ENCODE measurements around the gene PDPR.
"Not testable (repeated sequence)": the region's sequence is repeated elsewhere in the genome, so short reads cannot be mapped to it uniquely, and the experiment has no call there.

Gene PDPR

DNA sequence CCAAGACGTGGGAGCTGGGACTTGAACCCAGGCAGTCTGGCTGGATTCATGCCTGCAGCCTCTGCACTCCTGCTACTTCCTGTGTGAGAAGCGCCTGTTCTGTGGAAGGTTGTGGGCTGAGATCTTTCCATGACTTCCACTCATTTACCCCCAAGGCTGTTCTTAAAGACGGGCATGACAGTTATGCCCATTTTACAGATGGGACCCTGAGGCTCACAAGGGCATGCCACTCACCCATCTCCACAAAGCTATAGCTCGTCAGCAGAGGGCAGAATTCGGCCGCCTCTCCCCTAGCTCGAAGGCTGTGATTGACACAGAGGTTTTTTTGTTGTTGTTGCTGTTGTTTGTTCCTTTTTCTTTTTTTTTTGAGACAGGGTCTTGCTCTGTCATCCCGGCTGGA is 85.9 kb downstream of the PDPR start:
- DNase-seq (ENCODE audit: low spot score): not testable (repeated sequence)

DNA sequence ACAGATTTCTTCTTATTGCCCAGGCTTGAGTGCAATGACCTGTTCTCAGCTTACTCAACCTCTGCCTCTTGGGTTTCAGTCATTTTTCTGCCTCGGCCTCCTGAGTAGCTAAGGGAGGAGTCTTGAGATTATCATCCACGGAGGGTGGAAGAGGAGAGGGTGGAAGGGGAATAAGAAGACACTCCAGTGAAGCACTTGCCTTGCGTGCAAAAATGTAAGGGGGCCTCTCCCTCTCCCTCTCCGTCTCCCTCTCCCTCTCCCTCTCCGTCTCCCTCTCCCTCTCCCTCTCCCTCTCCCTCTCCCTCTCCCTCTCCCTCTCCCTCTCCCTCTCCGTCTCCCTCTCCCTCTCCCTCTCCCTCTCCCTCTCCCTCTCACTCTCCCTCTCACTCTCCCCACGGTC is 89.4 kb downstream of the PDPR start:
- not testable (repeated sequence) for DNase-seq (ENCODE audit: low spot score)

DNA sequence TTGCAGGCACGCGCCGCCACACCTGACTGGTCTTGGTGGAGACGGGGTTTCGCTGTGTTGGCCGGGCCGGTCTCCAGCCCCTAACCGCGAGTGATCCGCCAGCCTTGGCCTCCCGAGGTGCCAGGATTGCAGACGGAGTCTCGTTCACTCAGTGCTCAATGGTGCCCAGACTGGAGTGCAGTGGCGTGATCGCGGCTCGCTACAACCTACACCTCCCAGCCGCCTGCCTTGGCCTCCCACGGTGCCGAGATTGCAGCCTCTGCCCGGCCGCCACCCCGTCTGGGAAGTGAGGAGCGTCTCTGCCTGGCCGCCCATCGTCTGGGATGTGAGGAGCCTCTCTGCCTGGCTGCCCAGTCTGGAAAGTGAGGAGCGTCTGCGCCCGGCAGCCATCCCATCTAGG is 89.9 kb downstream of the PDPR start:
- not testable (repeated sequence) for DNase-seq (ENCODE audit: low spot score)

DNA sequence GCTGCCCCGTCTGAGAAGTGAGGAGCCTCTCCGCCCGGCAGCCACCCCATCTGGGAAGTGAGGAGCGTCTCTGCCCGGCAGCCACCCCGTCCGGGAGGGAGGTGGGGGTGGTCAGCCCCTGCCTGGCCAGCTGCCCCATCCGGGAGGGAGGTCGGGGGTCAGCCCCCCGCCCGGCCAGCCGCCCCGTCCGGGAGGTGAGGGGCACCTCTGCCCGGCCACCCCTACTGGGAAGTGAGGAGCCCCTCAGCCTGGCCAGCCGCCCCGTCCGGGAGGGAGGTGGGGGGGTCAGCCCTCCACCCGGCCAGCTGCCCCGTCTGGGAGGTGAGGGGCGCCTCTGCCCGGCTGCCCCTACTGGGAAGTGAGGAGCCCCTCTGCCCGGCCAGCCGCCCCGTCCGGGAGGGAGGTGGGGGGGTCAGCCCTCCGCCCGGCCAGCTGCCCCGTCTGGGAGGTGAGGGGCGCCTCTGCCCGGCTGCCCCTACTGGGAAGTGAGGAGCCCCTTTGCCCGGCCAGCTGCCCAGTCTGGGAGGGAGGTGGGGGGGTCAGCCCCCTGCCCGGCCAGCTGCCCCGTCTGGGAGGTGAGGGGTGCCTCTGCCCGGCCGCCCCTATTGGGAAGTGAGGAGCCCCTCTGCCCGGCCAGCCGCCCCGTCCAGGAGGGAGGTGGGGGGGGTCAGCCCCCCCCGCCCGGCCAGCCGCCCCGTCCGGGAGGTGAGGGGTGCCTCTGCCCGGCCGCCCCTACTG is 90.7 kb downstream of the PDPR start:
- DNase-seq (ENCODE audit: low spot score): not testable (repeated sequence)

DNA sequence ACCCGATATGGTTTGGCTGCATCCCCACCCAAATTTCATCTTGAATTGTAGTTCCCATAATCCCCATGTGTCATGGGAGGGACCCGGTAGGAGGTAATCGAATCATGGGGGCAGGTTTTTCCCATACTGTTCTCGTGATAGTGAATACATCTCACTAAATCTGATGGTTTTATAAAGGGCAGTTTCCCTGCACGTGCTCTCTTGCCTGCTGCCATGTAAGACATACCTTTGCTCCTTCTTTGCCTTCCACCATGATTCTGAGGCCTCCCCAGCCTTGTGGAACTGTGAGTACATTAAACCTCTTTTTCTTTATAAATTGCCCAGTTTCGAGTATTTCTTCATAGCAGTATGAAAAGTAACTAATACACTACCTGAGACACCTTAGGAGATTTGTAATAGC is 92.2 kb downstream of the PDPR start:
- not testable (repeated sequence) for DNase-seq (ENCODE audit: low spot score)
